GM23248 (cell line): ENCODE results near the gene GCNT4.

Source experiments
- EZH2 ChIP-seq: fragments of 200-600 bp; sonication (generic); IDR thresholded peaks from 2 replicates; pipeline ENCODE4 v1.6.1; 2018; ENCODE audit warnings: antibody characterized with exemption, mild to moderate bottlenecking; ENCODE audit not compliant: insufficient read depth, poor library complexity, severe bottlenecking
- EZH2phosphoT487 ChIP-seq: fragments of 200-600 bp; sonication (generic); IDR thresholded peaks from 2 replicates; pipeline ENCODE4 v1.6.1; 2018; ENCODE audit warnings: antibody characterized with exemption, moderate library complexity, mild to moderate bottlenecking, low read depth; ENCODE audit not compliant: insufficient read depth

GRCh38 chr5:75072061-75072460 lies 19.7 kb upstream of the GCNT4 start:
- TF ChIP-seq EZH2 (no peak), EZH2phosphoT487 (no peak)
